Measurements from ENCODE around the gene L2HGDH. TPM values are rescaled to one million over a fixed set of nuclear protein-coding genes. Genes with fewer than 3 reads are reported as not detected.

The L2HGDH gene
- polyA plus RNA-seq, 1 donor (not counting 4 experiments of a cell fraction or from before 2014, with no cell fraction given) = 7.9 TPM

GRCh38 chr14:50312734-50313054, 665 bp upstream of the L2HGDH start:
- TF ChIP-seq, protein P1, sequence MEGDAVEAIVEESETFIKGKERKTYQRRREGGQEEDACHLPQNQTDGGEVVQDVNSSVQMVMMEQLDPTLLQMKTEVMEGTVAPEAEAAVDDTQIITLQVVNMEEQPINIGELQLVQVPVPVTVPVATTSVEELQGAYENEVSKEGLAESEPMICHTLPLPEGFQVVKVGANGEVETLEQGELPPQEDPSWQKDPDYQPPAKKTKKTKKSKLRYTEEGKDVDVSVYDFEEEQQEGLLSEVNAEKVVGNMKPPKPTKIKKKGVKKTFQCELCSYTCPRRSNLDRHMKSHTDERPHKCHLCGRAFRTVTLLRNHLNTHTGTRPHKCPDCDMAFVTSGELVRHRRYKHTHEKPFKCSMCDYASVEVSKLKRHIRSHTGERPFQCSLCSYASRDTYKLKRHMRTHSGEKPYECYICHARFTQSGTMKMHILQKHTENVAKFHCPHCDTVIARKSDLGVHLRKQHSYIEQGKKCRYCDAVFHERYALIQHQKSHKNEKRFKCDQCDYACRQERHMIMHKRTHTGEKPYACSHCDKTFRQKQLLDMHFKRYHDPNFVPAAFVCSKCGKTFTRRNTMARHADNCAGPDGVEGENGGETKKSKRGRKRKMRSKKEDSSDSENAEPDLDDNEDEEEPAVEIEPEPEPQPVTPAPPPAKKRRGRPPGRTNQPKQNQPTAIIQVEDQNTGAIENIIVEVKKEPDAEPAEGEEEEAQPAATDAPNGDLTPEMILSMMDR (optimal IDR thresholded peaks at IDR 0.05 in 1 of 3, IDR thresholded peaks at IDR 0.05 in 1 of 3, conservative IDR thresholded peaks at IDR 0.05 in 1 of 3; ENCODE audit: extremely low read depth in 1 of 3, insufficient read depth in 2 of 3, low read length in 3 of 3) = no peak
- TF ChIP-seq EZH2 (IDR thresholded peaks at IDR 0.05; ENCODE audit: low read length) = no peak
- no peak for DNase-seq (ENCODE audit: low read depth, low spot score)
- H3K4me2 ChIP-seq (ENCODE audit: control insufficient read depth, extremely low read depth, insufficient read depth, low read depth, low read length) = peak overlapping the region; percentile 93
- H3K9me3 ChIP-seq (ENCODE audit: control insufficient read depth, low read depth, low read length) = no peaks in the 10 kb centered on the region
- H3K36me3 ChIP-seq (ENCODE audit: control insufficient read depth in 2 of 2, extremely low read depth in 1 of 2, insufficient read depth in 2 of 2, low read length in 2 of 2) = no peaks in the 10 kb centered on the region
- FAIRE-seq = no peak
- peaks cover 11% of the 10 kb centered on the region for H3K4me1 ChIP-seq (ENCODE audit: control insufficient read depth, extremely low read depth, insufficient read depth, low read length)
- H4K20me1 ChIP-seq (ENCODE audit: control insufficient read depth, extremely low read depth, insufficient read depth, low read length) = no peaks in the 10 kb centered on the region
- peak overlapping the region; percentile 73 to 91 (median 79) for H3K4me3 ChIP-seq (ENCODE audit: control insufficient read depth in 2 of 3, extremely low read depth in 1 of 3, insufficient read depth in 2 of 3, low read depth in 1 of 3, low read length in 3 of 3)
- H3K27me3 ChIP-seq (ENCODE audit: control insufficient read depth, extremely low read depth, insufficient read depth, low read length) = no peaks in the 10 kb centered on the region
- H3K79me2 ChIP-seq (ENCODE audit: control insufficient read depth, insufficient read depth, low read length) = peaks cover 21% of the 10 kb centered on the region
- dilution Hi-C loops (cut with MboI; ENCODE audit: extremely low pct_ligation_motif_present, low sequenced_read_pairs) = no loop called here
- H3K27ac ChIP-seq (ENCODE audit: control insufficient read depth, insufficient read depth, low read length) = peak overlapping the region; percentile 88
- no peaks in the 10 kb centered on the region for H3K9me1 ChIP-seq (ENCODE audit: control insufficient read depth, extremely low read depth, insufficient read depth, low read length)
- peak overlapping the region; percentile 79 for H2AFZ ChIP-seq (ENCODE audit: control insufficient read depth, low read length)
- H3K9ac ChIP-seq (ENCODE audit: control insufficient read depth, extremely low read depth, insufficient read depth, low read length) = peak overlapping the region; percentile 89

DNA sequence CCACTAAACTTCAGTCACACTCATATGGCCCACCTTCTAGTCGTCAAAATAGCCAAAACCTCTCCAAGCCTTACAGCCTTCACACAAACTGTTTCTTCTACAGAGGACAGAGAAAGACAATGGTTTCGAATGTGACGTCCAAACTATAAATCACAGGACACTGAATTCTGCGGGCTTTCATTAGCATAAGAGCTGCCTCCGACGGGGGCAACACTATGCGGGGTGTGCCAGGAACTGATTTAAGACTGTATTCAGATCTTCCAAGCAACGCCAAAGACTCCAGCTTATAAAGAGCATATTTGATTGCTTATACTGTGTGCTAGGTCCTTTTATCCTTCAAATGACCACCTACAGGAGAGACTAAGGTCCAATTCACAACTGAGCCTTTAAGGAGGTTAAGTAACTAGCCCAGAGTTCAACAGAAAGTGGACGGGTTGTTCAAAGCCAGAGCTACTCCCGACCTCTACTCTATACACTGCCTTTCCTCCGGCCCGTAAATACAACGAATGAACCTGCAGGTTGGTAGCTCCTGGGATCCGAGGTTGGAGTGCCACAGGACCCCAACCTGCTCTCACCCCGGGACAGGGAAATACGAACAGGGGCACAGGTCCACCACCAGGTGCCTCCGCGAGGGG, 575 bp downstream of the L2HGDH start:
- H3K27ac ChIP-seq (ENCODE audit: control insufficient read depth, insufficient read depth, low read length) = peak overlapping the region; percentile 88
- FAIRE-seq (no peak), DNase-seq (ENCODE audit: low read depth, low spot score) (peak; percentile 9)

More for the DNA sequence above, 575 bp downstream of the L2HGDH start:
- dilution Hi-C loops (cut with MboI; ENCODE audit: extremely low pct_ligation_motif_present, low sequenced_read_pairs) = no loop called here
- Histone ChIP-seq H2AFZ (ENCODE audit: control insufficient read depth, low read length) (peak overlapping the region; percentile 88), H3K9me3 (ENCODE audit: control insufficient read depth, low read depth, low read length) (no peaks in the 10 kb centered on the region), H4K20me1 (ENCODE audit: control insufficient read depth, extremely low read depth, insufficient read depth, low read length) (no peaks in the 10 kb centered on the region), H3K4me1 (ENCODE audit: control insufficient read depth, extremely low read depth, insufficient read depth, low read length) (peaks cover 11% of the 10 kb centered on the region), H3K4me3 (ENCODE audit: control insufficient read depth in 2 of 3, extremely low read depth in 1 of 3, insufficient read depth in 2 of 3, low read depth in 1 of 3, low read length in 3 of 3) (peak overlapping the region; percentile 73 to 91 (median 79)), H3K4me2 (ENCODE audit: control insufficient read depth, extremely low read depth, insufficient read depth, low read depth, low read length) (peak overlapping the region; percentile 99), H3K36me3 (ENCODE audit: control insufficient read depth in 2 of 2, extremely low read depth in 1 of 2, insufficient read depth in 2 of 2, low read length in 2 of 2) (no peaks in the 10 kb centered on the region), H3K27me3 (ENCODE audit: control insufficient read depth, extremely low read depth, insufficient read depth, low read length) (no peaks in the 10 kb centered on the region), H3K9ac (ENCODE audit: control insufficient read depth, extremely low read depth, insufficient read depth, low read length) (peak overlapping the region; percentile 89), H3K79me2 (ENCODE audit: control insufficient read depth, insufficient read depth, low read length) (peaks cover 24% of the 10 kb centered on the region), H3K9me1 (ENCODE audit: control insufficient read depth, extremely low read depth, insufficient read depth, low read length) (no peaks in the 10 kb centered on the region)
- TF ChIP-seq EZH2 (IDR thresholded peaks at IDR 0.05; ENCODE audit: low read length) = no peak
- TF ChIP-seq, protein P1 (optimal IDR thresholded peaks at IDR 0.05 in 1 of 3, IDR thresholded peaks at IDR 0.05 in 1 of 3, conservative IDR thresholded peaks at IDR 0.05 in 1 of 3; ENCODE audit: extremely low read depth in 1 of 3, insufficient read depth in 2 of 3, low read length in 3 of 3) = peak in 1 of 3 experiments; percentile 52

All from keratinocyte (primary cell).